Esophagus (tissue), 2 donors: ENCODE results near the gene NPHS1. TPM values are rescaled to one million over a fixed set of nuclear protein-coding genes. Genes with fewer than 3 reads are reported as not detected.

Source experiments
- H3K27ac ChIP-seq, 2 donors: one replicate each; pipeline ENCODE4 v1.5.1; 2013; ENCODE audit warnings: low read depth in 2 of 2, mild to moderate bottlenecking in 2 of 2, inconsistent platforms in 1 of 2, low read length in 1 of 2, moderate library complexity in 1 of 2
- H3K27me3 ChIP-seq, 2 donors: one replicate each; pipeline ENCODE4 v1.6.1; 2013; ENCODE audit warnings: low read length in 2 of 2, control low read depth in 1 of 2, mild to moderate bottlenecking in 1 of 2; ENCODE audit not compliant: insufficient read depth in 2 of 2, control insufficient read depth in 1 of 2
- H3K36me3 ChIP-seq, 2 donors: one replicate each; pipeline ENCODE4 v1.6.1; 2013; ENCODE audit warnings: low read length in 1 of 2; ENCODE audit not compliant: control insufficient read depth in 2 of 2, insufficient read depth in 2 of 2
- H3K4me1 ChIP-seq, 2 donors: one replicate each; pipeline ENCODE4 v1.6.1; 2013; ENCODE audit warnings: low read length in 1 of 2; ENCODE audit not compliant: control insufficient read depth in 2 of 2, insufficient read depth in 2 of 2
- H3K4me3 ChIP-seq, 2 donors: one replicate each; pipeline ENCODE4 v1.5.1; 2013; ENCODE audit warnings: low read length in 2 of 2, mild to moderate bottlenecking in 2 of 2, low read depth in 1 of 2, moderate library complexity in 1 of 2
- H3K9me3 ChIP-seq, 2 donors: one replicate each; pipeline ENCODE4 v1.6.1; 2013; ENCODE audit warnings: mild to moderate bottlenecking in 2 of 2, low read depth in 1 of 2, low read length in 1 of 2, moderate library complexity in 1 of 2; ENCODE audit not compliant: control insufficient read depth in 2 of 2, insufficient read depth in 1 of 2
- WGBS, 2 donors: extraction: QIAGEN DNeasy Blood & Tissue Kit; methylation state at CpG; one replicate each; pipeline ENCODE4 v1.1.7; 2013; 5-methylcytosine and 5-hydroxymethylcytosine counted together
- polyA plus RNA-seq, 2 donors: library from polyadenylated mRNA; stranded (reverse); fragments of 200-250 nt; gene quantifications; one replicate each; pipeline ENCODE4 v1.2.3, GENCODE V29; 2013
- donor health status: healthy with polysubstance abuse.
- donor health status: Bipolar disorder and iron deficiency.

Gene NPHS1
- polyA plus RNA-seq, 2 donors: not detected

DNA sequence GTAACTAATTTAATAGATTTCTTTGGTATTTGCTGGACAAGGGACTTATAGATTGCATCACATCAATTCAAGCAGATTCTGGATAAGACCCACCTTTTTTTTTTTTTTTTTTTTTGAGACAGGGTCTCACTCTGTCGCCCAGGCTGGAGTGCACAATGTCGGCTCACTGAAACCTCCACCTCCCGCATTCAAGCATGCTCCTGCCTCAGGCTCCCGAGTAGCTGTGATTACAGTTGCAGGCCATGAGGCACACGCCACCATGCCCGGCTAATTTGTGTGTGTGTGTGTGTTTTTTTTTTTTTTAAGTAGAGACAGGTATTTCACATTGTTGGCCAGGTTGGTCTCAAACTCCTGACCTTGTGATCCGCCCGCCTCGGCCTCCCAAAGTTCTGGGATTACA is 35.5 kb downstream of the NPHS1 start:
- no peak overlapping the region for H3K4me3 ChIP-seq
- H3K27ac ChIP-seq: no peak overlapping the region
- no peaks in the 10 kb centered on the region for H3K4me1 ChIP-seq
- no peaks in the 10 kb centered on the region for H3K9me3 ChIP-seq
- 71 to 79% methylated on average over 9 of the region's 9 CpGs for WGBS, 2 donors
- no peaks in the 10 kb centered on the region for H3K36me3 ChIP-seq
- no peaks in the 10 kb centered on the region for H3K27me3 ChIP-seq

DNA sequence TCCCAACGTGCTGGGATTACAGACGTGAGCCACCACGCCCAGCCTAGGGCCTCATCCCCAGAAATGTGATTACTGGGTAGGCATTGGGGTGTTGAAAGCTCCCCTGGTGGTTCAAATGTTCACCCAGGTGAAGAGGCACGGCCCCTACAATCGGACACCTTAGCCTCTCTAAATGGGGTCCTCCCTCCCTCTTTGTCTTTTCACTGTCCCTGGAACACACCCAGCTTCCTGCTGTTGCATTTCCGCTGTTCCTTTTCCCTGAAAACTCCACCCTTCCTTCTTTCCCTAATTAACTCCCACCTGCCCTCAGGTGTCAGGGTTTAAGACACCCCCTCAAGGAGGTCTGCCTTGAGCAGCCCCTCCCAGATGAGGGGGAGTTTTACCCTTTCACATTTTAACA is 36.0 kb downstream of the NPHS1 start:
- WGBS, 2 donors: 28 to 36% methylated on average over 6 of the region's 6 CpGs
- Histone ChIP-seq H3K4me1 (no peaks in the 10 kb centered on the region), H3K27ac (no peak overlapping the region), H3K4me3 (no peak overlapping the region), H3K36me3 (no peaks in the 10 kb centered on the region), H3K9me3 (no peaks in the 10 kb centered on the region), H3K27me3 (no peaks in the 10 kb centered on the region)

DNA sequence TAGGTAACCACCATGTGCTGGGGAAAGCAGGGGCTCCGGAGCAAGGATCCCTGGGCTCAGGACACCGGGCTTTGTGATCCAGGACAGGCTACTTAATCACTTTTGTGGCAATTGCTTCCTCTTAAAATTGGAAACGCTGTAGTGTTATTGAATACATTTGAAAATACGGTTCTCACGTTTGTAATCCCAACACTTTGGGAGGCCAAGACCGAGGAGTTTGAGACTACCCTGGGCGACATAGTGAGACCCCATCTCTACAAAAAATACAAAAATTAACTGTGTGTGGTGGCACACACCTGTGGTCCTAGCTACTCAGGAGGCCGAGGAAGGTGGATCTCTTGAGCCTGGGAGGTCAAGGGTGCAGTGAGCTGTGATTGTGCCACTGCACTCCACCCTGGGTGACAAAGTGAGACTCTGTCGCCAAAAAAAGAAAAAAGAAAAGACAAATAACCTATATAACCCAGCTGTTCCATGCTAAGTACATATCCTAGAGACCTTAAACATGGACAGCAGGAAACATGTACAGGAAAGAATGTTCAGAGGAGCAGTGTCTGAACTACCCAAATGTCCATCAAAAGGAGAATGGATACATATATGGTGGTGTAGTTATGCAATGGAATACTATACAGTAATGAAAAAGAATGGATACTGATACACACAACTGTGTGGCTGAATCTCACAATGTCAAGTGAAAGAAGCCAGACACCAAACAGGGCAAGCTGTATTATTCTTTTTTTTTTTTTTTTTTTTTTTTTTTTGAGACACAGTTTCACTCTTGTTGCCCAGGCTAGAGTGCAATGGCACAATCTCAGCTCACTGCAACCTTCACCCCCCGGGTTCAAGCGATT is 39.0 kb downstream of the NPHS1 start:
- no peak overlapping the region for H3K27ac ChIP-seq
- WGBS, 2 donors: 79 to 84% methylated on average over 11 of the region's 11 CpGs
- no peaks in the 10 kb centered on the region for H3K4me1 ChIP-seq
- H3K36me3 ChIP-seq: no peaks in the 10 kb centered on the region
- no peaks in the 10 kb centered on the region for H3K27me3 ChIP-seq
- H3K4me3 ChIP-seq: no peak overlapping the region
- H3K9me3 ChIP-seq: no peaks in the 10 kb centered on the region

DNA sequence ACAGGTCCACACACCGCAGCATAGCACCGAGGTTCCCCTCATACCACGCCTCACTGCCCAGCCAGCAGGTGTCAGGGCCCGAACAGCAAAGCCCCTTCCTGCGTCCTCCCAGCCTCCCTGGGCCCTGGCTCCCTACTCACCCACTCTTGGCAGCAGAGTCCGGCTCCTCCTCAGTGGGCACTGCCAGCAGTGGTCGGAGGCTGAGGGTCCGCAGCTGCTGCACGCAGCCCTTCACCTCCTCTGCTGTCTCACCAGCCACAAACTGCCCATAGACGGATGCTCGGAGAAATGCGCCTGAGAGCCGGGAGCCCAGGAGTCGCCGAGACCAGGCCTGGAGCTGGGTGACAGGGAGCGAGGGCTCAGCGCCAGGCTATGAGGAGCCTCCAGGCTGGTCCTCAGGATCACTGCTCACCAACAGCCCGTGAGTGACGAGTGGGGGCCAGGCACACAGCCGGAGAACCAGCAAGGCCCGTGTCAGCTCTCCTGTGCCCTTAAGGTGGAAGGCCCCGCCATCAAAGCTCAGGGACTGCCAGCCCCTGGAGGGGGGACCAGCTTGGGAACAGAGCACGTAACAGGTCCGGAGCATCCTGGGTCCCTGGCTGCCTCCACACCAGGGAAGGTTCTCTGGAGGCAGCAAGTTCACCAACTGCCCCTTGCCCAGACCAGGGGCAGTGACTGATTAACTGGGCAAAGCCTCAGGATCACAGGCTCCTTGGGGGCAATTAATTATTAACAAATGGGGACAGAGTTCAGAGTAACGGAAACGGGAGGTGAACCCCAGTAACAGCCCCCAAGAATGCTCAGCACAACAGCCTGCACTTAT is 39.9 kb downstream of the NPHS1 start, which contains the start of gene PRODH2:
Gene PRODH2, minus strand, starts transcription at position 626 of the 823 bp plus-strand sequence. Its CDS starts 40 bp downstream, at position 586.
- H3K27me3 ChIP-seq: no peaks in the 10 kb centered on the region
- no peaks in the 10 kb centered on the region for H3K36me3 ChIP-seq
- 69 to 70% methylated on average over 26 of the region's 26 CpGs for WGBS, 2 donors
- no peak within 1 kb of the TSS for H3K27ac ChIP-seq
- H3K4me1 ChIP-seq: no peaks in the 10 kb centered on the region
- H3K4me3 ChIP-seq: no peak within 1 kb of the TSS
- H3K9me3 ChIP-seq: no peaks in the 10 kb centered on the region

GRCh38 chr19:35811317-35812219 is 40.7 kb downstream of the NPHS1 start:
- no peaks in the 10 kb centered on the region for H3K27me3 ChIP-seq
- 66 to 69% methylated on average over 17 to 18 of the region's 18 CpGs for WGBS, 2 donors

DNA sequence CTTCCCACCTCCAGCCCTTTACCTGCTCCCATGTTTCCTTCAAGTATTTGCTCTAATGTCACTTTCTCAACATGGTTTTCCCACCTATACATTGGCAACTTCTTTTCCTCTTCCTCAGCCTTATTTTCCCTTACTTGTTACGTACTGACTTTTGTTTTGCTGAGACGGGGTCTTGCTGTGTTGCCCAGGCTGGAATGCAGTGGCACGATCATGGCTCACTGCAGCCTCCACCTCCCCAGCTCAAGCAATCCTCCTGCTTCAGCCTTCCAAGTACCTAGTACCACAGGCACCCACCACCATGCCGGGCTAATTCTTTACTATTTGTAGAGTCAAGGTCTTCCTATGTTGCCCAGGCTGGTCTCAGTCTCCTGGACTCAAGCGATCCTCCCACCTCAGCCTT is 44.7 kb downstream of the NPHS1 start:
- Histone ChIP-seq H3K27me3 (no peaks in the 10 kb centered on the region), H3K36me3 (no peaks in the 10 kb centered on the region), H3K4me1 (no peaks in the 10 kb centered on the region), H3K4me3 (no peak overlapping the region), H3K9me3 (no peaks in the 10 kb centered on the region), H3K27ac (no peak overlapping the region)
- 89 to 91% methylated on average over 5 of the region's 5 CpGs for WGBS, 2 donors

More at GRCh38 chr19:35811317-35812219, 40.7 kb downstream of the NPHS1 start:
- Histone ChIP-seq H3K4me3 (no peak overlapping the region), H3K9me3 (no peaks in the 10 kb centered on the region), H3K27ac (no peak overlapping the region), H3K36me3 (no peaks in the 10 kb centered on the region), H3K4me1 (no peaks in the 10 kb centered on the region)

DNA sequence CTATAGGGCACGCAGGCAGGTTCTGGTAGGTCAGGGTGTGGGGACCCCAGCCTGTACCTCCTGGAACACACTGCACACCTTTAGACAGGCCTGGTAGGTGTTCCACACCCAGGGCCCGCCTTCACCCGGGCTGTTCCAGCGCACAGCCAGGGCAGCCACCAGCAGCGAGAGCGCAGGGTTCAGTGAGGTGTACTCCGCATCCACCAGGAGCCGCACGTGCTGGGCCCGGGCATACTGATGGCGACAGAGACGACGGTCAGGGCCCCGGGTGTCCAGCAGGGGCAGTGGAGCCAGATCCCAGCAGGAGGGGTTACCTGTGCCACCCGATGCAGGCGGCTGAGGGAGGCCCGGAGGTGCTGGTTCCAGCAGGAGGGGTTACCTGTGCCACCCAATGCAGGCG is 45.7 kb downstream of the NPHS1 start:
- no peaks in the 10 kb centered on the region for H3K27me3 ChIP-seq
- no peaks in the 10 kb centered on the region for H3K36me3 ChIP-seq
- no peak overlapping the region for H3K4me3 ChIP-seq
- no peak overlapping the region for H3K27ac ChIP-seq
- no peaks in the 10 kb centered on the region for H3K9me3 ChIP-seq
- no peaks in the 10 kb centered on the region for H3K4me1 ChIP-seq
- 84 to 91% methylated on average over 18 of the region's 18 CpGs for WGBS, 2 donors

DNA sequence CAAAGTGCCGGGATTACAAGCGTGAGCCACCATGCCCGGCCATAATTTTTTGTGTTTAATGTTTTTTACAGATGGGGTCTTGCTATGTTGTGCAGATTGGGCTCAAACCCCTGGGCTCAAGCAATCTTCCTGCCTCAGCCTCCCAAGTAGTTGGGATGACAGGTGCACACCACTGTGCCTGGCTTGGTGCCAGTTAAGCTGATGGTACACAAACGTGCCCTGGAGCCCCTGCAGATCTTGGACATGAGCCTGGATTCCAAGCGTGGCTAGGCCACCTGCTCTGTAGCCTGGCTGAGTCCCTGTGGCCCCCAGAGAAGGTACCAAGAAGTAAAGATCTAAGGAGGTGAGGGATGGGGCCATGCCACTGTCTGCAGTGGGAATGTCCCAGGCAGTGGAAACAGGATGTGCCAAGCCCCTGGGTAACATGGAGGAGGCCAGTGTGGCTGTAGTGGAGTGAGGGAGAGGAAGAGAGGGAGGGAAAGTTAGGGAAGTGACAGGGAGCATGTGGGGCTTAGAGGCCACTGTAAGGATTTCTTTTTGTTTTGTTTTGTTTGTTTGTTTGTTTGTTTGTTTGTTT is 46.7 kb downstream of the NPHS1 start:
- Histone ChIP-seq H3K27ac (no peak overlapping the region), H3K9me3 (no peaks in the 10 kb centered on the region), H3K36me3 (no peaks in the 10 kb centered on the region), H3K4me1 (no peaks in the 10 kb centered on the region), H3K27me3 (no peaks in the 10 kb centered on the region), H3K4me3 (no peak overlapping the region)
- 59 to 62% methylated on average over 5 of the region's 5 CpGs for WGBS, 2 donors

DNA sequence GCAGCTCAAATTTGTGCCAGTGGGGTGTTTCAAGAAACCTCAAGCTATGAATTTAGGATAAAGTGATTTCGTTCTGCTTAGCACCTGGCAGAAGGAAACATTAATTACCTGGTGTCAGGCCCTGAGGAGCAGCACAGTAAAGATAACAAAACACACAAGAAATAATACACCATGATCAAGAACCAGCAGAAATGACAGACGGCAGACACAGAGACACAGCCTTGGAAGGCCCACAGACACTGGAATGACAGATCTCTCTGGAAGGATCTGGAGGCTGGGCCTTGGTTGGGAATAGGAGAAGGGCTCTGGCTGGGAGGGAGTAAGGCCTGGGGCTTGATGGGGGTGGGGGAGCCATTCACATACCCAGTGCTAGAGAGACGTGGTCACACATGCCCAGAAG is 50.5 kb downstream of the NPHS1 start:
- Histone ChIP-seq H3K27me3 (peaks cover 0 to 5% of the 10 kb centered on the region in 2 donors), H3K27ac (no peak overlapping the region), H3K9me3 (peaks cover 0 to 3% of the 10 kb centered on the region in 2 donors), H3K4me1 (peaks cover 0 to 2% of the 10 kb centered on the region in 2 donors), H3K36me3 (no peaks in the 10 kb centered on the region), H3K4me3 (no peak overlapping the region)
- WGBS, 2 donors: 56 to 57% methylated on average over 3 of the region's 3 CpGs
